ENCODE measurements around the gene TRPM7. TPM values are rescaled to one million over a fixed set of nuclear protein-coding genes. Genes with fewer than 3 reads are reported as not detected.
"Not testable (repeated sequence)": the region's sequence is repeated elsewhere in the genome, so short reads cannot be mapped to it uniquely, and the experiment has no call there.

The TRPM7 gene
- total and polyA plus RNA-seq, 4 donors, result 6.3 to 81.1 (median 24.0) TPM

DNA sequence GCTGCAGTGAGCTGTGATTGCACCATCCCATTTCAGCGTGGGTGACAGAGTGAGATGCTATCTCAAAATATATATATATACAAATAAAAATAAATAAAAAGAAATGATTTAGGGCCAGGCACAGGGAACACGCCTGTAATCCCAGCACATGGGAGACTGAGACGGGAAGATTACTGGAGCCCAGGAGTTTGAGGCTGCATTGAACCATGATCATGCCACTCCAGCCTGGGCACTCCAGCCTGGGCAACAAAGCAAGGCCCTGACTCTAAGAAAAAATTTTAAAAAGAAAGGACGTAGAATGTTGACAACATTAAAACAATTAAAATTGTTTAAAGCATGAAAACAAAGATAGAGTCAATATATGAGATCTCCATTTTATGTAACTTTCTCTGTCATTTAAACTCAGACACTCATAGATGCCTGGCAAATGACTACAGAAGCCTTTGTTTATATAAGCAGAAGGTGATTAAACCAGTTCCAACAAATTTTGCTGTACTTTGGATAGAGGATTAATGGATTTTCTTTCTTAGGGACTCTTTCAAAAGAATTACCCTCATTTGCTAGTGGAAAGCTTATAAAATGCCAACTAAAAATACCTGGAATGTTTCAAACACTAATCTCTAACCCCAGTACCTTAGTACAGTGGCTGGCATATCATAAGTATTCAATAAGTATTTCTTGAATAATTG is 10.7 kb upstream of the TRPM7 start (continued):
- TF ChIP-seq EGR1 (IDR thresholded peaks at IDR 0.05; ENCODE audit: low read depth in 2 of 2), result no peak
- TF ChIP-seq YY1 (IDR thresholded peaks at IDR 0.05), result peak; percentile 54
- TF ChIP-seq RXRA (IDR thresholded peaks at IDR 0.05), result peak; percentile 37 to 55
- TF ChIP-seq NR2F2 (IDR thresholded peaks at IDR 0.05), result no peak
- TF ChIP-seq FOXA1 (IDR thresholded peaks at IDR 0.05), result peak; percentile 68

DNA sequence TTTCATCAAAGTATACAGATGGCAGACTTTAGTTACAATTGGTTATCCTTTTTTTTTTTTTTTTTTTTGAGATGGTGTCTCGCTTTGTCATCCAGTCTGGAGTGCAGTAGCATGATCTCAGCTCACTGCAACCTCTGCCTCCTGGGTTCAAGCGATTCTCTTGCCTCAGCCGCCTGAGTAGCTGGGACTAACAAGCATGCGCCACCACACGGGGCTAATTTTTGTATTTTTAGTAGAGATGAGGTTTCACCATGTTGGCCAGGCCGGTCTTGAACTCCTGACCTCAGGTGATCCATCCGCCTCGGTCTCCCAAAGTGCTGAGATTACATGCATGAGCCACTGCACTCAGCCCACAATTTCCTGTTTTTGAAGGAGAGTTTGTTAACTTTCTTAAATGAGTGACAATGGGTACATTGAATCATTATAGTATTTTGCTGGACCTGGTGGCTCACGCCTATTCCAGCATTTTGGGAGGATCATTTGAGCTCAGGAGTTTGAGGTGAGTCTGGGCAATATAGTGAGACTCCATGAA is 8.1 kb upstream of the TRPM7 start:
- 94% methylated on average over 9 of the region's 9 CpGs for WGBS
- H3K27ac ChIP-seq (ENCODE audit: low read depth in 1 of 2, low read length in 2 of 2); DNase-seq (ENCODE audit: low spot score); H3K27me3 ChIP-seq (ENCODE audit: control insufficient read depth in 4 of 4, insufficient read depth in 4 of 4, low read length in 3 of 4); H3K36me3 ChIP-seq (ENCODE audit: control insufficient read depth in 4 of 4, insufficient read depth in 3 of 4, low read depth in 1 of 4, low read length in 3 of 4); H3K9ac ChIP-seq (ENCODE audit: low read depth in 1 of 2, low read length in 2 of 2); H3K4me3 ChIP-seq (ENCODE audit: low read depth in 1 of 3, low read length in 3 of 3); H3K9me3 ChIP-seq (ENCODE audit: control insufficient read depth in 4 of 4, low read length in 3 of 4): not testable (repeated sequence)
- H3K4me1 ChIP-seq (ENCODE audit: control insufficient read depth in 4 of 4, insufficient read depth in 4 of 4, low read length in 3 of 4), result peaks cover 4 to 12% (median 7%) of the 10 kb centered on the region in 4 donors

DNA sequence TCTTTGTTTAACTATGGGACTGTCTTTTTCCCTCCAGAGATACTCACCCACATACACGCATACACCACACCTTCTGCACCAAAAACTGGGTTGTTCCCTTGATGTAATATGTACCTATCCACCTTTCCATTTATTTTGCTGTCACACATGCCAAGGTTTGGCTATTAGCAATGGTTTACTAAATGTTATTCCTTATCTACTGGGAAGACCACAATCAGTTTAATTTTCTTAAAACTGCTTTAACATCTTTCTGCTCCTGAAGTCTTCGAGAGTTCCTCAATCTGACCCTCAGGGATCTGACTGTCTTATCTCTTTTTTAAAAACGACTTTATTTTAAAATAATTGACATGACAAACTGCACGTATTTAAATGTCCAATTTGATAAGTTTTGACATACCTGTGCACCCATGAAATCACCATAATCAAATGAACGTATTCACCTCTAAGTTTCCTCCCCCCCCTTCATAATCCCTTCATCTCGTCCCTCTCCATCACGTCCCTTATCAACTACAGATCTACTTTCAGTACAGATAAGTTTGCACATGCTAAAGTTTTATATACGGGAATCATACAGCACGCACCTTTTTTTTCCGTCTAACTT is 805 bp upstream of the TRPM7 start:
- H3K9ac ChIP-seq (ENCODE audit: low read depth in 1 of 2, low read length in 2 of 2), result peak overlapping the region; percentile 81 to 87
- no peaks in the 10 kb centered on the region for H3K27me3 ChIP-seq (ENCODE audit: control insufficient read depth in 4 of 4, insufficient read depth in 4 of 4, low read length in 3 of 4)
- peaks cover 6 to 43% (median 18%) of the 10 kb centered on the region in 4 donors for H3K4me1 ChIP-seq (ENCODE audit: control insufficient read depth in 4 of 4, insufficient read depth in 4 of 4, low read length in 3 of 4)
- H3K9me3 ChIP-seq (ENCODE audit: control insufficient read depth in 4 of 4, low read length in 3 of 4), result no peaks in the 10 kb centered on the region
- WGBS, result 29% methylated on average over 10 of the region's 10 CpGs
- no peaks in the 10 kb centered on the region for H3K36me3 ChIP-seq (ENCODE audit: control insufficient read depth in 4 of 4, insufficient read depth in 3 of 4, low read depth in 1 of 4, low read length in 3 of 4)
- H3K4me3 ChIP-seq (ENCODE audit: low read depth in 1 of 3, low read length in 3 of 3), result peak overlapping the region; percentile 53 to 97 (median 93)
- no peak for DNase-seq (ENCODE audit: low spot score)
- TF ChIP-seq HNF4G (IDR thresholded peaks at IDR 0.05) (no peak), YY1 (IDR thresholded peaks at IDR 0.05) (peak; percentile 37), RAD21 (IDR thresholded peaks at IDR 0.05) (no peak), FOXA1 (IDR thresholded peaks at IDR 0.05) (no peak), SP1 (IDR thresholded peaks at IDR 0.05) (peak; percentile 54), TAF1 (conservative IDR thresholded peaks at IDR 0.05) (peak; percentile 55), NR2F2 (IDR thresholded peaks at IDR 0.05) (no peak), GABPA (IDR thresholded peaks at IDR 0.05 in 1 of 2, conservative IDR thresholded peaks at IDR 0.05 in 1 of 2) (no peak), HNF4A (conservative IDR thresholded peaks at IDR 0.05) (peak in 1 of 2 donors; percentile 14), JUND (IDR thresholded peaks at IDR 0.05) (no peak)
- TF ChIP-seq, protein P1, sequence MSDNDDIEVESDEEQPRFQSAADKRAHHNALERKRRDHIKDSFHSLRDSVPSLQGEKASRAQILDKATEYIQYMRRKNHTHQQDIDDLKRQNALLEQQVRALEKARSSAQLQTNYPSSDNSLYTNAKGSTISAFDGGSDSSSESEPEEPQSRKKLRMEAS (IDR thresholded peaks at IDR 0.05), result no peak
- TF ChIP-seq, protein P2, sequence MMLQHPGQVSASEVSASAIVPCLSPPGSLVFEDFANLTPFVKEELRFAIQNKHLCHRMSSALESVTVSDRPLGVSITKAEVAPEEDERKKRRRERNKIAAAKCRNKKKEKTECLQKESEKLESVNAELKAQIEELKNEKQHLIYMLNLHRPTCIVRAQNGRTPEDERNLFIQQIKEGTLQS (IDR thresholded peaks at IDR 0.05), result peak; percentile 8
- TF ChIP-seq, protein P3, sequence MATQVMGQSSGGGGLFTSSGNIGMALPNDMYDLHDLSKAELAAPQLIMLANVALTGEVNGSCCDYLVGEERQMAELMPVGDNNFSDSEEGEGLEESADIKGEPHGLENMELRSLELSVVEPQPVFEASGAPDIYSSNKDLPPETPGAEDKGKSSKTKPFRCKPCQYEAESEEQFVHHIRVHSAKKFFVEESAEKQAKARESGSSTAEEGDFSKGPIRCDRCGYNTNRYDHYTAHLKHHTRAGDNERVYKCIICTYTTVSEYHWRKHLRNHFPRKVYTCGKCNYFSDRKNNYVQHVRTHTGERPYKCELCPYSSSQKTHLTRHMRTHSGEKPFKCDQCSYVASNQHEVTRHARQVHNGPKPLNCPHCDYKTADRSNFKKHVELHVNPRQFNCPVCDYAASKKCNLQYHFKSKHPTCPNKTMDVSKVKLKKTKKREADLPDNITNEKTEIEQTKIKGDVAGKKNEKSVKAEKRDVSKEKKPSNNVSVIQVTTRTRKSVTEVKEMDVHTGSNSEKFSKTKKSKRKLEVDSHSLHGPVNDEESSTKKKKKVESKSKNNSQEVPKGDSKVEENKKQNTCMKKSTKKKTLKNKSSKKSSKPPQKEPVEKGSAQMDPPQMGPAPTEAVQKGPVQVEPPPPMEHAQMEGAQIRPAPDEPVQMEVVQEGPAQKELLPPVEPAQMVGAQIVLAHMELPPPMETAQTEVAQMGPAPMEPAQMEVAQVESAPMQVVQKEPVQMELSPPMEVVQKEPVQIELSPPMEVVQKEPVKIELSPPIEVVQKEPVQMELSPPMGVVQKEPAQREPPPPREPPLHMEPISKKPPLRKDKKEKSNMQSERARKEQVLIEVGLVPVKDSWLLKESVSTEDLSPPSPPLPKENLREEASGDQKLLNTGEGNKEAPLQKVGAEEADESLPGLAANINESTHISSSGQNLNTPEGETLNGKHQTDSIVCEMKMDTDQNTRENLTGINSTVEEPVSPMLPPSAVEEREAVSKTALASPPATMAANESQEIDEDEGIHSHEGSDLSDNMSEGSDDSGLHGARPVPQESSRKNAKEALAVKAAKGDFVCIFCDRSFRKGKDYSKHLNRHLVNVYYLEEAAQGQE (IDR thresholded peaks at IDR 0.05), result peak; percentile 6
- peak overlapping the region; percentile 97 for H3K27ac ChIP-seq (ENCODE audit: low read depth in 1 of 2, low read length in 2 of 2)

Data from liver (tissue), 9 donors.